GM19455 (cell line): ENCODE data around the gene PITPNM3.

Experiments
- ATAC-seq: cut with Tn5 transposase; IDR thresholded peaks from one replicate; pipeline ENCODE4 v1.9.1; 2021; ENCODE audit not compliant: unreplicated experiment

PITPNM3 gene

DNA sequence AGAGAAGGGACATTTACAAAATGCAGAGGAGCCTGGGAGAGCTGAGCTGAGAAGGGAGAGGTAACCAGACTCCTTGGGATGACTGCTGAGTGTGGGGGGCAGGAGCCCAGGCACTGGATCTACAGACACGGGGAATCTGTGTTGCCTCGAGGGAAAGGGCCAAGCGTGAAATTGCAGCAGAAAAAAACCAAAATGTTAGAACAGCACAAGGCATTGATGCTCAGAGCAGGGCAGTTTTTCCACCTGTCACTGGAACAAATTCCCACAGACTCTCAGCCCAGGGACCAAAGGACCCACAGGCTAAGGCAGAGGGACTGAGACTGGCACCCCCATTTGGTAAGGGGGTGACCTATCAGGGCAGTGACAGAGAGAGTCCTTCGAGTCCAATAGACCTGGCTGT, 2.0 kb downstream of the PITPNM3 start:
- no peak for ATAC-seq

DNA sequence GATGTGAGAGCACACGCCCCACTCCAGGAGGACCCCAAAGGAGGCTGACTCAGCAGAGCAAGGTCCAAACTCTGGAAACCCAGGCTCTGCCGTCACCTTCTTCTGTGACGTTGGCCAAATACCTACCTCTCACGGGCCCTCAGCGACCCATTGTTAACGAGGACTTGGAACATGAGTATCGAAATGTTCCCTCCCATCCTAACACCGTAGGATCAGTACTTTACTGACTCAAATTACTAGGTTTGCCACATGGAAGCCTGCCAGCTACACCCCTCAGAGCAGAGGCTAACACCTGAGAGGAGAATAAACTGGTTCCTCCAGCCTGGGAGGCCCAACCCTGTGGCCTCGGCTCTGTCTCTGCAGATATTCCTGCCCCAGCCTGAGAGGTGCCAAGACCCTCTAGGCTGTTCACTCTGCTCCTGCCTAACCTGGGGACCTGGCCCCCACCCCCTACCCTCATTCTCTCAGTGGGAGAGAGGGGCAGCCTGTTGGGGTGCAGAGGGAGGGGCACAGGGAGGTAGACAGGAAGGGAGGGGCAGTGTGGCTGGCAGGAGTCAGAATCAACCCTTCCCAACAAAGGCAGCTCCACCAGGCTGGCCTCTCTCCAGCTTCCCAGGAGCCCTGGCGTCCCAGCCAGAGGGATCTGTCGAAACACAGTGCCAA, 4.4 kb downstream of the PITPNM3 start:
- no peak for ATAC-seq

DNA sequence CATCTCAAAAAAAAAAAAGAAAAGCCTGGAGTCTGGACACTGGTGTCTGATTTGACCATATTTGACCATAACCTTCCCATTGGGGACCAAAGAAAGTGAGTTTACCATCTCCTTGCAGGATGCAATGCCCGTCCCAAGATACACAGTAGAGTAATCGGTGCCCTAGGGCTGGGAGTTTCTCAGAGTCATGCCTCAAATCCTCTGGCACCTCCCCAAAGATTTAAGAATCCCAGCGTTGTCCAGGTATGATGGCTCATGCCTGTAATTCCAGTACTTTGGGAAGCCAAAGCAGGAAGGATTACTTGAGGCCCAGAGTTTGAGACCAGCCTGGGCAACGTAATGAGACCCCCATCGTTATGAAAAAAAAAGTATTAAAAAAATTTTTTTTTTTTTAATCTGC, 5.0 kb downstream of the PITPNM3 start:
- no peak for ATAC-seq

DNA sequence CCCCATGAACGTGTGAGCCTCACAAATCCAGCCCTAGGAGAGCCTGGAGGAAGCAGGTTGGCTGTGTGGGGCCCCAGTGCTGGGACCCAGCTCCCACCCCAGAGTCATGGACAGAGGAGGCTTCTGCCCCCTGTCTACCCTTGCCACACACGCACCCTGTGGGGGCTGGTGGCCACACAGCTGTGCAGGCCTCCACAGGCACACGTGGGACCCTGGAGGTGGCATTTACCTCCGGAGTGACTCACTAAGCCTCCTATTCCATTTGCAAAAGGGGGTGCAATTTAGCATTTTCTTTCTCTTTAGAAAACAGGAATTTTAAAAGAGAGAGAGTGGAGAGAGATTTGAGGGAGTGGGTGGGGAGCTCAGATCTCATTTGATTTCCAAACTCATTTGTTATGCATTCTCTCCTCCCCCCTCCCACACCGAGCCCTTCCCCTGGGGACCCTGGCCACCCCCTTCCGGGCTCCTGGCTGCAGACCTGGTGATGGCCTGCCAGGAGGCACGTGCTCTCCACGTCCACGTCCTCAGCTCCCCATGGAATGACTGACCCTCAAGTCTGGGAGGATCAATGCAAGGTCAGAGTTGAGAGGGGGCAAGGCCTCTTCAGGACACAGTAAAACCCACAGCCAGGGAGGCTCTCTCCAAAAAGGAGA, 6.8 kb downstream of the PITPNM3 start:
- no peak for ATAC-seq

DNA sequence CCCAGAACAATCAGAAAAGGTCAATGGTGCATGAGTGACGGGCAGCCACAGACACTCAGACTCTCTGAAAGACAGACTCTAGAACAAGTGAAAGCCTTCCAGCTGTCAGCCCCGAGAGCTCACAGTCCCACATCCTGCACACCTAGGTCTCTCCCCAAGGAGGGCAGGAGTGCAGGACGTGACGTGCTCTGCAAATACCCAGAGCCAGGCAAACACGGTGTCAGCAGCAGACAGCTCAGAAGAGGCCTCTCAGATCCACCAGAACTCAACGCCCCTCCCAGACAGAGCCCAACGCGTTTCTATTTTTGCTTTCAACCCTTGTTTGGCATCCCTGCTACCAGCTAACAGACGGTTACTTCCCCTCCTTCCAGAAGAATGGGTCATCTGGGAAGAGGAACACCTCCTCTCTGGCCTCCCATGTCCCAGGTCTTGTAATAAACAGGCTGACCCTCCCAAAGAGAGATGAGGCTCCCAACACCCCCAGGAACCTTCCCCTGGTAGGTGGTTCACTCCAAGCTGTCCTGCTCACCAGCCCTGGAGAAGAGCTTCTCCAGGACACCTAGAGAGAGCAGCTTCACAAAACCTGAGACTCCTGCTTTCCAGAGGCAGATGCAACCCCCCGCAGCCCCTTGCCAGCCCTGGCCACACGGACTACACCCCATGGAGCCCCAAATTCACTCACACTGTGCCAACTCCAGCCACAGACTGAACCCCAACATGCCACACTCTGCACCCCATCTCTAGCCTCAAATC, 7.6 kb downstream of the PITPNM3 start:
- no peak for ATAC-seq

DNA sequence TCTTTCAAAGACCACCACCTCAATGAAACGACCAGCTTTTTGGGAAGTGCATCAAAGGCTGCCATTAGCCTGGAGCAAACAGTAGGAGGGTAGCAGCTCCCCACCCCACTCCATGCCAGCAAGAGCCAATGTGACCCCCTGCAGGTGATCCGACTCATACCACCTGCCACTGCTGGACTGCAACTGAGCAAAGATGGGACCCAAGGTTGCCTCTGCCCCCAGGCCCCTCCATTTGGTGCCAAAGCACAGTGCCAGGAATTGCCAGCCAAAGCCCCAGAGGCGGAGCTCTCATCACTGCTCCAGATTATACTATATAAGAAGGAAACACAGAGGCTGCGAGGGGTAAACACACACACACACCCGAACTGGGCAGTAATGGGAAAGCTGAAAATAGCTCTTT, 8.3 kb downstream of the PITPNM3 start:
- ATAC-seq = no peak

DNA sequence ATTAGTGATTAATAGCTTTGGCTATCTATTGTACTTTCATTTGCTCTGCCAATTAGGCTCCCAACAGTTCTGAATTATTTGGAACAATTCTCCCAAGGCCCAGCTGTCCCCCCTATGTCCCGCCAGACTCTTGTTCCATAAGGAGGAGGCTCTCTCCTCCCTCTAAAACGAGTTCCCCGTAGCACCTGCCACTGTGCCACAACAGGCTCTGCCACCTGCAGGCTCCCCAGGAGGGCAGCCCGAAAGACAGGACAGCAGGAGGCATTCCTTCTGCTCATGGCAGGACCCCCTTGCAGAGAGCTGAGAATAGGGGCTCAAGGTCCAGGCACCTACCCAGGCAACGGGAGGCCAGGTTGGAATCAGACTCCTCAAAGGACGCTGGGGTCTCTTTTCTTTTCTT, 9.0 kb downstream of the PITPNM3 start:
- ATAC-seq = no peak

DNA sequence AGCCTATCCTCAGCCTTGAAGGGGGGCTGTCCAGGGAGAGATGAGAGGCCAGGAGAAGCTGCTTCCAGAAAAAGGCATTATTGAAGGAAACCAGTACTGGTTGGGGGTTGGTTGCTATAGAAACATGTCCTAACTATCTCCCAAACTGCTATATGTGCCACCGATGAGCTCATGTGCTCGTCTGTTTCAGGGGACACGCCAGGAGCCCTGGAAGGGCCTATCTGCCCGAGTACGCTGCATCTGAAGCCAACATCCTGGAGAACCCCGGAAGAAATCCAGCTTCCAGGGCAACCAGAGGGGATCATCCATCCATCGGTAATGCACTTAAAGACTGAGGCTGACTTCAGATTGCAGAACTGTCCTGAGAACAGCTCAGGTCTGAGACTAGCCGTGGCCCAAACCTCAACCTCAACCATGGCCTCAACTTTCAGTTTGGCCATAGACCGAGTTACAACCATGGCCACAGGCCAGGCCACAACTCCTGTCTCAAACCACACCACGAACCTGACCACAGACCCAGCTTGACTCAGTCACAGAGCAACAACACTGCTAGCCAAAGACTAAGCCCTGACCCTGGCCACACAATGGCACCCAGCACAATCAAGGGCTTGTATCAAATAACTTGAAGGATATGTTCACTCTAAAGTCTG, 10.2 kb downstream of the PITPNM3 start:
- ATAC-seq = no peak

DNA sequence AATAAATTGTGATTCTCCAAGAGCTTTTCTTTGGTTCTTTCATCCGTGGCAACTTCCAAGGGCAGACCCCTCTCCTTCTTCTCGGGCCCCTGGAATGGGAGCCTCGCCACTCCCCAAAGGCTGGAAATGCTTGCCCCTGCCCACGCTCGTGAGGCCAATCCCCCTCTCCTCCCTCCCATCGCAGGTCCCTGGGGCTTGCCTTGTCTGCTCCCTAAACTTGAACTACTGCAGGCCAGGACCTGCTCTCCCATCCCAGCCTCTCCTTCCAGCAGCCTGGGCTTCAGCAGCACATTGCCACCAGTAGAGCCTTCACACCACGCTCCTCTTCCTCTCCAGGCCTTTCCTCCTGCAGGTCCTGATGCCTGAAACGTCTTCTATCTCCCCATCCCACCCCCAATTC, 11.1 kb downstream of the PITPNM3 start:
- ATAC-seq = no peak

DNA sequence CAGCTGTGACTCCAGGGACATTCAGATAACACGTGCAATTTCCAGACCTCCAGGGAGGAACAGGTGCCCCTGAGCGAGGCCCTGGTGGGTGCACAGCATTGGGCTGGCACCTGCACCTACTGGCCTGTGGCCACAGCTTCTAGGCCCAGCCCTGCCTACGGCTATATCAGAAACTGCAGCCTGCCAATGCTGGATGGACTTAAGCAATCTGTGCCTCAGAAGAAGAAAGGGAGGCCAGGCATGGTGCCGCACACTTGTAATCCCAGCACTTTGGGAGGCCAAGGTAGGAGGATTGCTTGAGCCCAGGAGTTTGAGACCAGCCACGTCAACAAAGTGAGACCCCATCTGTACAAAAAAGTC, 12.4 kb downstream of the PITPNM3 start:
- ATAC-seq = no peak

DNA sequence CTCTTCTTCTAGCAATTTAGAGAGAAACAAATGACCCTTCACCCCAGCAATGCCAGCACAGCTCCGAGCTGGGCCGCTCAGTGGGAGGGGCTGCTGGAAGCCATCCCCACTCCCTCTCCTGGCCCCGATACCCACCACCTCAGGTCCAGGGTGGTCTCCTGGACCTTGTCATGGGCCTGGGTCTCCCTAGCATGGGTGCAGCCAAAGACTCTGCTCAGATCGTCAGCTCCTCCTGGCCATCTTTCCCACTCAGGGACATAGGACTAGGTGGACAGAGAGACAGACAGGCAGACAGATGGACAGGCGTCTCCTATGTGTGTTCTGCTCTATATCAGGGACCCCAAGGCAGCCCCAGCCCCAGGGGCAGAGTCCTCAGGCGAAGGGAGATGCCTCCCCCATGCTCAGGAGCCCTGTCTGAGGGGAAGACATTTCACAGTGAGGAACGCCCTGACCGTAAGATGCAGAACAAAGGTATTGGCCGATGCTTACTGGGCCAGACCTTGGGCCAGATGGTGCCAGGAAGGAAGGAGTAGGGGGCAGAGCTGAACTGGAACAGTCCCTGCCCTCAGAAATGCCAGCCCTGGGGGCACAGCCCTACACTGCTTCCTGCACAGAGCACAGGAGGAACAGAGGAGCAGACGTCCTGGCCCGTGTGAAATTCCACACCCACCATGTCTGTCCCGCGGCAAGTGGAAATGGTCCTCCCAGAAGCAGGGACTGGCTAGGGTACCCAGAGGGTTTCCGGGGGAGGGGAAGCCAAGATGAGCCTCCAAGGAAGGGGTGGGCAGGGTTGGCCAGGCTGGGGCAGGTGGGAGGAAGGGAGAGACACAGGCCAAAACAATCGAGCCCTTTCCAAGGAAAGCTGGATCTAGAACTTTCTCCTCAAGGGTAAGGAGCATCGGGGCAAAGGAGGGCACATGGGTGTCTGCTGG, 13.0 kb downstream of the PITPNM3 start:
- no peak for ATAC-seq

DNA sequence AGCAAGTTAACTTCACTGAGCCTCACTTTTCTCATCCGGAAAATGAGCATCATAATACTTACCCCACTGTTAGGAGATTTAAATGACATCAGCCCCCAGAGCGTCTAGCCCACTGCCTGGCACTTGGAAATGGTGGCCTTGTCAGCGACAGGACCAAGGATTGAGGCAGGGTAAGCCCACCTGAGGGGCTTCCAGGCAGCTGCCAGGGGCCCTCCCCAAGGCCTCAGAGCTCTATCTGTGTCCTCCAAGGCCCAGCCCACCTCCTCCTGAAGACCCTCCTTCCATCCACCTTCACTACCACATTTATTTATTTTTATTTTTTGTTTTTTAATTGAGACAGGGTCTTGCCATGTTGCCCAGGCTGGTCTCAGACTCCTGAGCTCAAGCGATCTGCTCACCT, 13.8 kb downstream of the PITPNM3 start:
- ATAC-seq = no peak

DNA sequence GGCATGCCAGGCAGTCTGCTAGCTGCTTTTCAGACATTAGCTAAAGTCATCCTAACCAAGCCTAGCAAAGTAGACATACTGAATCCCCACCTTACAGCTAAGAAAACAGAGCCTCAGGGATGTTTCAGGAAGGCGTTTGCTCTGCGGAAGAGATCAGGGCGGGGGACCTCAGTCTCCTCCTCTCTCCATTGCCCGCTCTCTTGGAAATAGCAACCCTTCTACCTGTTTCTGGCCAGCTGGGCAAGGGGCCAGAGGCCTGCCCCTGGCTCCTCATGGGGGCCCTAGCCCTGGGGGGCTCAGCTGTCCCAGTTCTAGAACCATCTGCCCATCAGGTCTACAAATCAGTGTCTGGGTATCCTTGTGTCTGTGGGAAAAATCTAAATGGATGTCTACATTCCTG, 14.5 kb downstream of the PITPNM3 start:
- no peak for ATAC-seq

DNA sequence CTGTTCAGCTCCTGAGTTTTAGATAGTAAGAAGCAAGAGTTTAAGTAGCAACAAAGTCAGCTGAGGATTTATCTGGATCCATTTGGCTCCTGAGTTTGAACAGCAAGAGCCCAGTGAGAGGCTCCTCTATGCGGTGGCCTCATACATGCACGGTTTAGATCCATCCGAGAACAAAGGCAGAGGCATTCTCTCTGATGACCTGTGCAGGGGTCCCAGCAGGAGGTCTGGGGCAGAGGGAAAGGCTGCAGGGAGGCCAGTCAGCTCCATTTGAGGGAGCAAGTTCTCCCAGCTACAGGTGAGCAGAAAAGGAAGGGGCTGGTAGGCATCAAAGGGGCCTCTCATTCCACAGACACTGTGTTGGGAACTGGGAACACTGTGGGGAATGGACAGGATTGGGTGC, 16.5 kb downstream of the PITPNM3 start:
- no peak for ATAC-seq

DNA sequence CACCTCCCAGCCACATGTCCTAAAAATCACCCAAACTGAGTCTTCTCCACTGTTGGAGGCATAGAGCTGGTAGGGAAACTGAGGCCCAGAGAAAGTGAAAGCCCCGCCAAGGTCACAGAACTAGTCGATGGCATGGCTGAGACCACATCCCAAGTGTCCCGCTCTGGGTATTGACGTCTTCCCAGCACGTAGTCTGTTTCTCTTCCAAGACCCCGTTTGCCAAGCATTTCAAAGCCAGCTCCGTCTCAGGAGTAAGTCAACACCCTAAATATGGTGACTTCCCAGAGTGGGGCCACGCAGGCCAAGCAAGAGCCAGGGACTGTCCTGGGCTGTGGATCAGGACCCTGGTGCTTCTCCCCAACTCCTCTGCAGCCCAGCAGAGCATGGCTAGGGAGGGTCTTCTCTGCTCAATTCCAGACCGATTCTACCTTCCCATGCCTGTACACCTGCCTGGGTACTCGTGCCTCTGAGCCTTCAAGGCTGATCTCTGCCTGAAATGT, 19.7 kb downstream of the PITPNM3 start:
- no peak for ATAC-seq

DNA sequence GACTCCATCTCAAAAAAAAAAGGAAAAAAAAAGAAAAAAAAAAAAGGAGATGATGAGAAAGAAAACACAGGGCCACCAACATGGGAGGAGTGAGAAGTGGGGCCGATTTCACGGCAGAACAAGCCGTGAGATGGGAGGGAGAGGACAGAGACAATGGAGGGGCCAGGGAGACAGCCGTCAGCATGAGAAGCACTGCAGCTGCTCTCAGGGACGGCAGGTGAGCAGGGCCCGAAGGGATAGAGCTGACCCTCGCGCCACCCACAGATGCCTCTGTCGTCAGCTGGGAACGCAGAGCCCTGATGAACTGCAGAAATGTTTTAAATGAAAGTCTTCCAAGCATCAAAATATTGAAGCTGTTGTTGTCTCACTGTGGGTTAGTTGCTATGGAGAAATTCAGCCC, 20.3 kb downstream of the PITPNM3 start:
- no peak for ATAC-seq

DNA sequence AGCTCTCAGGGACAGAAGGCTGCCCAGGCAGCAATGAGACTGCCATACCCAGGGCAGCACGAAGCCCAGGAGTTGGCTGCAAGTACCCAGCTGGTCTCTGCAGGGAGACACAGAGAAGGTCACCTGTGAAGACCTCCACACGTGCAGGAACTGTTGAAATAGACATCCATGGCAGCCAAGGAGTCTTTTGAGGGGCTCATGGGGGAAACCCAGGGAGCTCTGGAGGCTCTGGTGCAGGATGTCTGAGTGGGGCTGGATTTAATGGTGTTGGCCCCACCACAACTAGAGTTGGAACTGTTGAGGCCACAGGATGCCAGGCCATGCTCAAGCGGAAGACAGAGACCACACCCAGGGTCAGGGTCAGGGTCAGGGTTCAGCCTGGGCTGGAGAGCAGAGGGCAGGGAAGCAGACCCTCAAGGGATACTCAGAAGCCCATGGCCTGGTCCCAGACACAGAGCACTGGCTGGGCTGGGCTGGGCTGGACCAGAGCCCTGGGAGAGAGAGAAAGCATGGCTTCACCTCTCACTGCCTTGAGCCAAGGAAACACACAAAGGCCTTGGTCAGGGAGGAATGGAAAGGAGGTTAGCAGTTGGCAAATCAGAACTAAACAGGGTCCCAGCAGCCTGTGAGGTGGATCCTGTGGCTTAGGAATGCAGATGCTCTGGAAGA, 21.4 kb downstream of the PITPNM3 start:
- no peak for ATAC-seq

DNA sequence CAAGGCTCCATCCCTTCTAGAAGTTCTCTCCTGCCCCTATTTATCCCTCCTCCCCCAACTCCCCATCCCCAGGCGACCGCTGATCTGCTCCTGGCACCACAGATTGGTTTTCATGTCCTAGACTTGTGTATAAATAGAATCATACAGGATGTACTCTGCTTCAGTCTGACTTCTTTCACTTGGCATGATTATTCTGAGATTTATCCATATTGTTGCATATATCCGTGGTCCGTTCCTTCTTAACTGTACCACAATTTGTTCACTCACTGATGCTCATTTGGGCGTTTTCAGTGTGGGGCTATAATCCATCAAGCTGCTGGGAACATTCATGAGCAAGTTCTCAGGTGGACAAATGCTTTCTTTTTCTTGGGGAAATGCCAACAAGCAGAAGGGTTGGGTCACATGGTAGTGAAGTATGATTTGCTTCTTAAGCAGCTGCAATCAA, 23.9 kb downstream of the PITPNM3 start:
- ATAC-seq = no peak

DNA sequence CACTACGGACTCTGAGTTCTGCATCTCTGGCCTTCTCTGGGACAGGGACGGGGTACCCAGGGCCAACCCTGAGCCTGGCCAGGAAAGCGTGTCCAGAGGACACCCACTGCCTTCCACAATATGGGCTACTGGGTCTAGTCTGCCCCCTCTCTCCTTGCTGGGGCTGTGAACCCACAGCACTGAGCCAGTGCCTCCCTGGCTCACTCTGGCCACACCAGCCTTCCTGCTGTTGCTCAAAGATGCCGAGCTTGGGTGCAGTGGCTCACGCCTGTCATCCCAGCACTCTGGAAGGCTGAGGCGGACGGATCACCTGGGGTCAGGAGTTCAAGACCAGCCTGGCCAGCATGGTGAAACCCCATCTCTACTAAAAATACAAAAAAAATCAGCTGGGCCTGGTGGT, 24.8 kb downstream of the PITPNM3 start:
- ATAC-seq = no peak

DNA sequence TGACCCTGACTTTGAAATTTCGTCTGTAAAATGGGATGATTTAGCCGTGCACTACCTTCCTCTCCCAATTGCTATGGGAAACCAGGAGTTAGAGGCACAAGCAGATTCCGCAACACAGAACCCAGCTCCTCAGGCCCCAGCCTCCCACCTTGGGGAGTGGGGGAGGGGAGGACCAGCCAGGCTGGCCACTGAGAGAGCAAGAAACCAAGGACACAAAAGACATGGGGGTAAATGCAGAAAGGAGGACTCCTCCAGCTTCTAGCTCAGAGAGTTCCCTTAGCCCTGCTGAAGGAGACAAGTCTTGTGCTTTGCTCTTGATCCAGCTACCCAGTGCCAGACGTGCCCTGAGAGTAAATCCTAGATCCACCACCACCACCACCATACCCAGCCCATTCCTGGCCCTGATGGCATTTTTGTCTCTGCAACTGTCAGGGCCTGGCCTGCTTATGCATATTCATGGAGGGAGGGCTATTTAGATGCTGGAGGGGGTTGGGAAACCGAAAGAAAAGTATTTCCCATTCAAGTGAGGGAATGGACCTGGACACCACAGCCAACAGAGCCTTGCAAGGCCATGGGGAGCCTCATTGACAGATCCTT, 25.9 kb downstream of the PITPNM3 start:
- ATAC-seq = no peak
